HG03097 (cell line): ENCODE measurements around the gene ZNF700.
"Not testable (repeated sequence)": the region's sequence is repeated elsewhere in the genome, so short reads cannot be mapped to it uniquely, and the experiment has no call there.

ENCODE experiments used
- ATAC-seq: cut with Tn5 transposase; IDR thresholded peaks from one replicate; pipeline ENCODE4 v1.9.1; 2021; ENCODE audit not compliant: unreplicated experiment, low FRiP score

Gene ZNF700

DNA sequence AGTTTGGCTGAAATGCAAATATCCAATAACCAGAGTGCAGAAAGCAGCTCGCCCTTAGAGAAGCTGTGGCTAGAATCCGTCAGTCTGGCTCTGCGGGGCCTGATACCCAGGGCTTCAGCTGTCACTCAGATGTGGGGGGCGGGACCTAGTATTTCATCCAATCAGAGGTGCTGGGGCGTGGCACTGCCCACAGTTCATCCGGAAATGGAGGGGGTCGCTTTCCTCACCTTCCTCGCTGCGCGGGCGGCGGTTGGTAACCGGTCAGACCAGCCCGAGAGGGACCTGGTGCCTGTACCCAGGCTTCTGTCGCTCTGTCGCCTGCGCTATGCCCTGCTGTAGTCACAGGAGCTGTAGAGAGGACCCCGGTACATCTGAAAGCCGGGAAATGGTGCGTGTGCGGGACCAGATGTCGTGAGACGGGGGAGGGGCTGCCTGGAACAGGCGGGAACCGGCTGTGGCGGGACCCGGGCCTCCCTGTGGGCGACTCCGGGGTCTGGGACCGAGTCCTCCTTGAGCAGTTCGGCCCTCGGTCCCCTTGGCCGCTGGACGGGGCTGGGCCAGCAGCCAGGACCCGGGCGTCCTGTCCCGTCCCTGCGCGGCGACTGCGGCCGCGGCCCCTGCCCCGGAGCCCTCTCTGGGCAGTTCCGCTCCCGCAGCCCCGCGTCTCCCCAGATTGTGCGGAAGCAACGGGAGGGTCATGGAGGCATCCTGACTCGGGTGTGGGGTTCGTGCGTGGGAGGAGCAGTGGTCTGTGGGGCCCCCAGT, at the start of gene ZNF700:
ZNF700 (plus strand) TSS at position 222 of the 765 bp plus-strand sequence; CDS start at position 326, 104 bp downstream.
- ATAC-seq, result peak; percentile 63

DNA sequence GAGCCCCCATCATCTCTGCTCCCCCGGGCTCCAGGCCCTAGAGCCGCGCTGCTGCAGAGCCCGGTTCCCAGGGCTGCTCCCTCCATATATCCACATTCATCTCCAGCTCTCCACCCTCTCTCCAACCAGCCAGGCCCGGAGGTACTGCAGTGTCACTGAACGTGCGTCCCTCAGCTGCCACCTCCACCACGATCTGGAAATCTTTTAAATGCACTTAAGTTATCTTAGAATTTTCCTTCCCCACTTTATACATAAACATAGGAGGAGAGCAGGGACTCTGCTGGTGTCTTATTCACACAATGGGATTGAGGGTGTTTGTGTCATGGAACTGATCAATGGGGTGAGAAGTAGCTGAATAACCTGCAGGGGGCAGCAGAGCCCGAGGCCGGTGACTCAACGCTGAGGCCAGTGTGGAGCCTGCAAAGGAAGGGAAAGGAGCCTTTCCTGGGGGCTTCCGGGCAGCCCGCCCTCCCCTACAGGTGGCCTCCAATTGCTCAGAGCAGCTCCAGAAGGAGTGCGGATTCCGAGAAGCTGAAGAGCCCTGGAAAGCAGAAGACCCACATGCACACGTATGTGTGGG, 45.1 kb upstream of the ZNF700 start:
- ATAC-seq, result not testable (repeated sequence)

DNA sequence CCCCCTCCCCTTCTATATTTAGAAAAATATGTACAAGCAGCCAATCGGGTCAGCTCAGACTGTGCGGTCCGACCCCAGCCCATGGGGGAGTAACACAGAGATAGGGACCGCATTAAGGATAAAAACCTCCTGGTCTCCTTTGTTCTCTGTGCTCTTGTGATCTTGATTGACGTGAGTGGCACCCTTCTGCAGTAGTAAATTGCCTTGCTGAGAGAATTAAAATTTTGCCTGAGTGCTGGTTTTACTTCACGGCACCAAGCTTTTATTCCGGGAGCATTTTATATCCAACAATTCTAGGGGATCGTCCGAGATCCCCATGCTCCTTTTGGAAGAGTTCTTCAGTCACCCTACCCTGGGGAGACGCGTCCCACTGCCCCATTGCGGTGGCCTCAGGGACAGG, 44.3 kb upstream of the ZNF700 start:
- no peak for ATAC-seq

DNA sequence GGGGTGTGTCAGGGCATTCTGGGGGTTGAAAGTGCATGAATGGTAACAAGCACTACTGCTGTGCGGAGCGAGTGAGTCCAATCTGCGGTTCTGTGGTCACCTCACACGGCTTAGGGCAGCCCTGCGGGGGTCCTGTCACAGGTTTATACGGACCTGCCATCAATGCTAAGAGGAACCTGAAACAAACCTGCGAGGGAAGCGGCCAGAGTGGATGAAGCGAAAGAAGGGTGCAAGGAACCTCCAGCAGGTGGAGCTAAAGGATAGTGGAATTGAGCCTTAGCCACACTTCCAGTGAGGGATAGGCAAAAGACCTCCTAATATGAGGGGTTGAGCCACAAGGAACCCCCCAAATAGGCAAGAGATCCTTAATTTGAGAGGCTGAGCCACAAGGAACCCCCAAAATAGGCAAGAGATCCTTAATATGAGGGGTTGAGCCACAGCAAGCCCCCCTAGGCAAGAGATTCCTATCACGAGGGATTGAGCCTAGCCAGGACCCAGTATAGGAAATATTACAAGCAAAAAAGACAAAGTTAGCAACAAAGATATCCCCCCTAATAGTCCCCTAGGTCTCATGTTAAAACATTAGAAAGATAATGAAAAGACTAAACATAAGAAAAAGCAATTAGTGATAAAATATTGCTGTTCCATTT, 43.6 kb upstream of the ZNF700 start:
- no peak for ATAC-seq

DNA sequence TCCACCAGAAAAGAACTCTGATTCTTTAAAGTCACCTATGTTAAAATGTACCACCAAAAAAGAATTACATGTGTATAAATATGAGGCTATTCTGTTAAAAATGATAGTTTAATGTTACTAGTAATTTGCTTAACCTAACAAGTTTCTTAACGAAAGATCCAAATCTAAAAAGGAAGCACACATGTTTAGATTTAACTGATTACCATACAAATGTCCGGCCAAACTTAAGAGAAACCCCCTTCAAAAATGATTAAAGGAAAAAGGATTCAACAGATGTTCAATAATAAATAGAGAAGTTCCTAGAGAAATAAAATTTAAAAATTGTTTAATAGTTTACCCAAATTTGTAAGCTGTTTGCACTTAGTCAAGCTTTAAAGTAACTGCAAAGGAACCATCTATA, 42.3 kb upstream of the ZNF700 start:
- no peak for ATAC-seq

DNA sequence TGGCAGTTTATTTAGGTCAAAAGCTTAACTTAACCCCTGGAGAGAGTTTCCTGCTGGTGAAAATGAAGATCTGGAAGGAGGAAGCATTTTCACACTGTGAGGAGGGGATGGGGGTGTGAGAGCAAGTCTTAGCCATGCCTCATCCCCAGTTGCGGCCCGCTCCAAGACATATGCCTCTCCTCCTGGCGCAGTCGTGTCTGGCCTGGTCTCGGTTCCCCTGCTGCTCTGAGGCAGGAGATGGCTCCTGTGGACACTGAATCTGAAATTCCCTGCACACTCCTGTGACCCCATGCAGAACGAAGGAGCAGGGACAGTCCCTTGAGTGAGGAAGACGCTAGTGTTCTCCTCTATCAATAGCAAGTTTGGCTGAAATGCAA, 37.7 kb upstream of the ZNF700 start:
- ATAC-seq, result no peak

DNA sequence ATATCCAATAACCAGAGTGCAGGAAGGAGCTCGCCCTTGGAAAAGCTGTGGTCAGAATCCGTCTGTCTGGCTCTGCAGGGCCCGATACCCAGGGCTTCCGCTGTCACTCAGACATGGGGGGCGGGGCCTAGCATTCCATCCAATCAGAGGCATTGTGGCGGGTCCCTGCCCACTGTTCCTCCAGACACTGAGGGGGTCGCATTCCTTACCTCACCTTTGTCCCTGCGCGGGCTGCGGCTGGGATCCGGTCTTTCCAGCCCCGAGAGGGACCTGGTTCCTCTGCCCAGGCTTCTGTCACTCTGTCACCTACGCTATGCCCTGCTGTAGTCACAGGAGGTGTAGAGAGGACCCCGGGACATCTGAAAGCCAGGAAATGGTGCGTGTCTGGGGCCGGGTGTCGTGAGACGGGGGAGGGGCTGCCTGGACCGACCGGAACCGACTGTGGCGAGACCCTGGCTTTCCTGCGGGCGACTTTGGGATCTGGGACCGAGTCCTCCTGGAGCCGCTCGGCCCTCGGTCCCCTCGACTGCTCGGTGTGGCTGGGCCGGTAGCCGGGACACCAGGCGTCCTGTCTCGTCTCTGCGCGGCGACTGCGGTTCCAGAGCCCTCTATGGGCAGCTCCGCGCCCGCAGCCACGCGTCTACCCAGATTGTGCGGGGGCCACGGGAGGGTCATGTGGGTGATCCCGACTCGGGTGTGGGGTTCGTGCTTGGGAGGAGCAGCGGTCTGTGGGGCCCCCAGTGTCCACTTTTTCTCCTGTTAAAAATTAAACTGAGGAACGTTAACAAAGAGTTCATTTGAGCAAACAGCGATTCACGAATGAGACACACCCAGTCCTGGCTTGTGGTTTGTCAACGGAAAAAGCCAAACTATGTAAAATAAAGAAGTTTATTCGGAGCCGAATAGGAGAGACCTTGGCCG, 37.0 kb upstream of the ZNF700 start, which contains the start of gene ZNF69:
ZNF69 (plus strand) TSS at position 172 of the 921 bp plus-strand sequence; CDS start at position 314, 142 bp downstream.
- ATAC-seq, result no peak

DNA sequence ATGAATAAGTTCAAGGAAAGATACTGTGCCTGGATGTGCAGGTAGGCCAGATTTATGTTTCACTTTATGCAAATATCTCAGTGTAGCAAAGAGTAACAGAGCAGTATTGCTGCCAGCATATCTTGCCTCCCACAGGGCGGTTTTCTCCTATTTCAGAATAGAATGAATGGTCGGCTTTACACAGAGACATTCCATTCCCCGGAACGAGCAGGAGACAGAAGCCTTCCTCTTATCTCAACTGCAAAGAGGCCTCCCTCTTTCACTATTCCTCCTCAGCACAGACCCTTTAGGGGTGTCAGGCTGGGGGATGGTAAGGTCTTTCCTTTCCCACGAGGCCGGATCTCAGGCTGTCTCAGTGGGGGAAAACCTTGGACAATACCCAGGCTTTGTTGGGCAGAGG, 35.0 kb upstream of the ZNF700 start:
- ATAC-seq, result not testable (repeated sequence)

DNA sequence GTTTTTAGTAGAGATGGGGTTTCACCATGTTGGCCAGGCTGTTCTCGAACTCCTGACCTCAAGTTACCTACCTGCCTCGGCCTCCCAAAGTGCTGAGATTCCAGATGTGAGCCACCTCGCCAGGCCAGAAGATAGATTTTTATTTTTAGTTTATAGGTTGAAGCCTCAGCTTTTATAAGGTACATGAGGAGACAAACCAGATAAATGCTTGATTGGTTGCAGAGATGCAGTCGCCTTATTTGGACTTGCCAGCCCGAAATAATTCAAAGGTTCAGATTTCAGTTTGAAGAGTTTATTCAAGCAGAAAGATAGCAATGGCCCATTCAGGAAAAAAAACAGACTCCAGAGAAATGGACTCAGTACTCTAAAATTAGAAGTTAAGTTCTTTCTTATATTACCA, 34.3 kb upstream of the ZNF700 start:
- ATAC-seq, result no peak

DNA sequence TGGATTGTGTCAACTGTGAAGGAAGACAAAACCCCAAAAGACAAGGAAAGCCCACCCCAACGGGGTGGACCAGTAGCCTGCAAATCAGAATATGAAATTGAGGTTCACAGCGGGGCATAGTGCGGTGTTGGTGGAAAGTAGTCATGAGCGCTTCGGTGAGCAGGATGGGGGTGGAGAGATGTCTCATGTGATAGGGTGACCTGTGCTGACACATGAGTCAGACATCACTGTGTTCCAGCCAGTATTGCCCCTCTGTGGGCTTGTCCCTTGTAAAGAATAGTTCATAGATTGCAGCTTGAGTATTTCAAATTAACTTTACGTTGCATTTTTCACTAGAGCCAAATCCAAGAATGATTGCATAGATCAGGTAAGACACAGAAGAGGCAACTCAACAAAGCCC, 30.1 kb upstream of the ZNF700 start:
- no peak for ATAC-seq

DNA sequence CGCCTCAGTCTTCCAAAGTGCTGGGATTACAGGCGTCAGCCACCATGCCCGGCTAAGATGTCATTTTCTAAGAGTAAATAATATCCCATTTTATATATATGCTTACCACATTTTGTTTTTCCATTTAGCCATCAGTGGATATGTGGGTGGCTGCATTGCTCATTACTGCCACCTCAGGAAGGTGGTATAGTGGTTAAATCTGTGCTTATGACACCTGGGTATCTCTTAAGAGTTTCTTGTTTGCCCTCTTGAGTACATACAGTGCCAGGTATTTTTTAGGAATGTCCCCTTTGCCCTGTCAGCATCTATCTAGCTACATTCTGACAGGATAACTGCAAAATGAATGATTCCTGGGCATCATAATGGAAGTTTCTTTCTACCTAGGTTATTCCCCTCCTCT, 22.7 kb upstream of the ZNF700 start:
- no peak for ATAC-seq

DNA sequence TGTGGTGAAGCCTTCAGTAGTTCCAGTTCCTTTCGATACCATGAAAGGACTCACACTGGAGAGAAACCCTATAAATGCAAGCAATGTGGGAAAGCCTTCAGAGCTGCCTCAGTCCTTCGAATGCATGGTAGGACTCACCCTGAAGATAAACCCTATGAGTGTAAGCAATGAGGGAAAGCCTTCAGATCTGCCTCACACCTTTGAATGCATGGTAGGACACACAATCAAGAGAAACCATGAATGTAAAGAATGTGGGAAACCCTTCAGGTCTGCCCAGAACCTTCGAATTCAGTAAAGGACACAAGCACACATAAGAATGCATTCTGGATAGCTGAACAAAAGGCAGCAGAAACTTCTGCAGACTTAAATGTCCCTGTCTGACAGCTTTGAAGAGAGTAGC, 19.0 kb upstream of the ZNF700 start:
- ATAC-seq, result no peak

DNA sequence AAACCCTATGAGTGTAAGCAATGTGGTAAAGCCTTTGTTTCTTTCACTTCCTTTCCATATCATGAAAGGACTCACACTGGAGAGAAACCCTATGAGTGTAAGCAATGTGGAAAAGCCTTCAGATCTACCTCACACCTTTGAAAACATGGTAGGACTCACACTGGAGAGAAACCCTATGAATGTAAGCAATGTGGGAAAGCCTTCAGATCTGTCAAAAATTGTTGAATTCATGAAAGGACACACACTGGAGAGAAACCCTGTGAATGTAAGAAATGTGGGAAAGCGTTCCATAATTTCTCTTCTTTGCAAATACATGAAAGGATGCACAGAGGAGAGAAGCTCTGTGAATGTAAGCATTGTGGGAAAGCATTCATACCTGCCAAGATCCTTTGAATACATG, 13.0 kb upstream of the ZNF700 start:
- not testable (repeated sequence) for ATAC-seq

DNA sequence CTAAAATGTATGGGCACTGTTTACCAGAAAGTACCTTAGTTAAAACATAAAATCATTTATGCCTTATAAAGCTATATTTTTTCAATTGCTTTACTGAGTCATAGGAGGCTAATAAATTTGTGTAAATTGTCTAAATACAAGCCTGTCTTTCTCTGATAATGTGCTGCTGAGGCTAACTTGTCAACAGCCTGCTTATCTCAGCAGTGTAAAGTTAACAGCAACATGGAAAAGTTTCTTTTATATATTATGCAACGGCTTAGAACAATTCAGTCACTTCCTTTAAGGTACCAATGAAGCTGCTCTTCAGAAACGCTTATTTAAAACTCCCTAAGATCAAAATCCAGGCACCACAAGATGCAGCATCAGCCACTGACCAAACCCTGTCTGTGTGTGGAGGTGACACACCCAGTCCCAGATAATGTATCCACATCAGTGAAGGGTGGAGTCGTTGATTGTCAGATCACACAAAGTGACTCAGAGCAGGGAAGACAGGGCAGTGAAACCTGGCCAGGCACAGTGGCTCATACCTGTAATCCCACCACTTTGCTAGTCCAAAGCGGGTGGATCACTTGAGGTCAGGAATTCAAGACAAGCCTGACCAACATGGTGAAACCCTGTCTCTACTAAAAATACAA, 10.4 kb upstream of the ZNF700 start:
- not testable (repeated sequence) for ATAC-seq

DNA sequence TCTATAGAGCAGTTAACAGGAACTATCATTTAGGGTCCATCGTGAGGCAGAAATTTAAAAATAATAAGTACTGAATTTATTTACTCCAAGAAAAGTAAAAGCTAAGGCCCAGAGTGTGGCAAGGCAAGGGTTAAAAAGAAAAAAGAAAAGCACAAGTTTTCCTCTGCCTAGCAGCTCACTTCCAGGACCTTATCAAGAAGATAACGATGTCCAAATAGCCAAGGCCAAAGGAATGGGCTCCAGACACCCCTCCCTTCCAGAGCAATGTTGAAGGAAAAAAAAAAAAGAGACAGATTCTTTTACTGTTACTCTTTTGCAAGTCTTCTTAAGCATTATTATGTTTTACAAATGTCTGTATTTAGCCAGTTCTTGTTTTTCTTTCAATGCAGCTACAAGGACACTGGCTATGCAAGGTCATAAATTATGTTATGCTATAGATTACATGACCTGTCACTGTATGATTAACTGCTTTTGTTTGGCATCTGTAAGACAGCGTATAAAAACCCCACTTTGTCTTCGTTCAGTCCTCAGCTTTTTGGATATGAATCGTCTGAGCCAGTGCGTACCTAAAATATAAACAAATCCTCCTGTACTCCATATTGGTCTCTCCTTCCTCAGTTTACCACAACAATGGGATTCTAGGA, 2.9 kb upstream of the ZNF700 start:
- ATAC-seq, result no peak

DNA sequence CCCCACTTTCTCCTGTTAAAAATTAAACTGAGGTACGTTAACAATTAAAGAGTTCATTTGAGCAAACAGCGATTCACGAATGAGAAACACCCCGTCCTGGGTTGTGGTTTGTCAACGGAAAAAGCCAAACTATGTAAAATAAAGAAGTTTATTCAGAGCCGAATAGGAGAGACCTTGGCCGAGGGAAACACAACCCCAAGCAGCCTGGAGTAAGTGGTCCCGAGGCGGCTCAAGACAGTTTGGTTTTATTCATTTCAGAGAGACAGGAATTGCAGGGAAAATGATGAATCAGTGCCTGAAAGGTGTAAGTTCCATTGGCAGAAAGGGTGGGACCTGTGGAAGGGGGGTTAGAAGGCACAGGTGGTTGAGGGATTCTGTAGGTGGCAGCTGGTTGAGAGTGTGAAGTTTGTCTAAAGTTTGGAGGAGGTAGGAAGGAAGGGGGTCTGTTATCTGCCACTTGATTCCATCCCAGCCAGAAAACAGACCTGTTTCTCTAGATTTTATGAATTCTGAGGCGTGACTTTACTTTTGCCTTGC, 812 bp downstream of the ZNF700 start:
- not testable (repeated sequence) for ATAC-seq

DNA sequence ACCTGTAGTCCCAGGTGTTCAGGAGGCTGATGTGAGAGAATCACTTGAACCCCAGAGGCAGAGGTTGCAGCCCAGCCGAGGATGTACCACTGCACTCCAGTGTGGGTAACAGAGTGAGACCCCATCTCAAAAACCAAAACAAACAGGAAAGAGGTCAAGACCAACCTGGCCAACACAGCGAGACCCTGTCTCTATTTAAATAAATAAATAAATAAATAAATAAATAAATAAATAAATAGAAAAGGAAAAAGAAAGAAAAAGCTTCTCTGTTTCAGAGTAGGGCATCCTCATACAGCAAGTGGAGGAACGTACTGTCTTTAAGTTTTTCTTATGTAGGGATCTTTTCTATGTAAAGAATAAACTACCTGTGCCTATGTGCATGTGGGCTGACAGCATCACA, 2.3 kb downstream of the ZNF700 start:
- ATAC-seq, result no peak

DNA sequence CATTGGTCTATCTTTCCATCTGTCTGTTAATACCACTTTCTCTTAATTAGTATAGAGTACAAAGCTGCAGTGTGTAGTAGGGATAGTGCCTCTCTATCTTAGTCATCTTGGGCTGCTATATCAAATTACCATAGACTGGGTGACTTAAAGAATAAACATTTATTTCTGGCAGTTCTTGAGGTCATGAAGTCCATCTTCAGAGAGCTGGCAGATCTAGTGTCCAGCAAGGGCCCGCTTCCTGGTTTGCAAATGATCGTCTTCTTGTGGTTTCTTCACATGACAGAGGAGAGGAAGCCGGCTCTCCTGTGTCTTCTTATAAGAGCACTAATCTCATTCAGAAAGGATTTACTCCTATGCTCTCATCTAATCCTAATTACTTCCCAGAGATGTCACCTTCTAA, 6.1 kb downstream of the ZNF700 start:
- no peak for ATAC-seq

DNA sequence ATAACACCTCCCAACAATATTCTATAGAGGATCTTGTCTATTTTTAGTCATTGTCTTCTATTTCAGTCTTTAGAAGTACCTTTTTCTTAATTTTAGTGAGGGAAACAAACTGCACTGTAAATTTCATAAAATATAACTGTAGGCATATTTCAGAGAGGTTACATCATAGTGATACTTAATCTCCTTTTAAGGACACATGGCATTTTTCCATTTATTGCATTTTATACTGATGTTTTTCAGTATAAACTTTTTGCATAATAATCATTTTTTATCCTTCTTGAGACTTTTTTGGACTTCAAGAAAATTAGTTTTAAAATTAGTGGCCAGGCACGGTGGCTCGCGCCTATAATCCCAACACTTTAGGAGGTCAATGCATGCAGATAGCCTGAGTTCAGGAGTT, 6.6 kb downstream of the ZNF700 start:
- ATAC-seq, result no peak

DNA sequence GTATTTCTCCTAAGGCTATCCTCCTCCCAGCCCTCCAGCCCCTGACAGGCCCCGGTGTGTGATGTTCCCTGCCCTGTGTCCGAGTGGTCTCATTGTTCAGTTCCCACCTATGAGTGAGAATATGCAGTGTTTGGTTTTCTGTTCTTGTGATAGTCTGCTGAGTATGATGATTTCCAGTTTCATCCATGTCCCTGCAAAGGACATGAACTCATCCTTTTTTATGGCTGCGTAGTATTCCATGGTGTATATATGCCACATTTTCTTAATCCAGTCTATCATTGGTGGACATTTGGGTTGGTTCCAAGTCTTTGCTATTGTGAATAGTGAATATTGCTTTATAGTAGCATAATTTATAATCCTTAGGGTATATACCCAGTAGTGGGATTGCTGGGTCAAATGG, 10.9 kb downstream of the ZNF700 start:
- ATAC-seq, result not testable (repeated sequence)
